Activated T-cell treated with anti-CD3 and anti-CD28 coated beads, Interleukin-2, amount 50 U/mL, for 72 hours (primary cell): ENCODE data around the gene ZC3H12C. TPM values are rescaled to one million over a fixed set of nuclear protein-coding genes. Genes with fewer than 3 reads are reported as not detected.

Experiments
- ATAC-seq, 2 donors: fragments of 150-1000 bp; cut with Tn5 transposase; replicated peaks in 1 of 2; 2 replicates each; pipeline ENCODE4 v1.10.0; 2021; ENCODE audit warnings: moderate library complexity in 2 of 2, mild to moderate bottlenecking in 1 of 2
- DNase-seq, 2 donors: peaks; one replicate each; pipeline ENCODE4 v3.0.0; 2021 to 2022; ENCODE audit warnings: mixed read lengths in 1 of 2
- H3K27ac Mint-ChIP-seq: one replicate; pipeline ENCODE4 v1.8.0; 2022; ENCODE audit warnings: mild to moderate bottlenecking, moderate library complexity, mixed read lengths
- H3K27me3 Mint-ChIP-seq: one replicate; pipeline ENCODE4 v1.8.0; 2022; ENCODE audit warnings: low read depth, mixed read lengths
- H3K36me3 Mint-ChIP-seq, 2 donors: one replicate each; pipeline ENCODE4 v1.8.0; 2022; ENCODE audit warnings: mixed read lengths in 2 of 2, mild to moderate bottlenecking in 1 of 2; ENCODE audit not compliant: insufficient read depth in 2 of 2
- H3K4me1 Mint-ChIP-seq: one replicate; pipeline ENCODE4 v1.8.0; 2022; ENCODE audit warnings: low read depth, mixed read lengths
- H3K4me3 Mint-ChIP-seq, 2 donors: one replicate each; pipeline ENCODE4 v1.8.0; 2022; ENCODE audit warnings: mild to moderate bottlenecking in 2 of 2, mixed read lengths in 2 of 2, moderate library complexity in 2 of 2
- H3K9me3 Mint-ChIP-seq, 2 donors: one replicate each; pipeline ENCODE4 v1.8.0; 2022; ENCODE audit warnings: mixed read lengths in 2 of 2
- total RNA-seq, 2 donors: library from RNA; stranded (reverse); gene quantifications; one replicate each; pipeline ENCODE4 v1.2.3, GENCODE V29; 2022

ZC3H12C gene
- total RNA-seq, 2 donors from 2014 or later = 2.5 to 6.6 TPM

DNA sequence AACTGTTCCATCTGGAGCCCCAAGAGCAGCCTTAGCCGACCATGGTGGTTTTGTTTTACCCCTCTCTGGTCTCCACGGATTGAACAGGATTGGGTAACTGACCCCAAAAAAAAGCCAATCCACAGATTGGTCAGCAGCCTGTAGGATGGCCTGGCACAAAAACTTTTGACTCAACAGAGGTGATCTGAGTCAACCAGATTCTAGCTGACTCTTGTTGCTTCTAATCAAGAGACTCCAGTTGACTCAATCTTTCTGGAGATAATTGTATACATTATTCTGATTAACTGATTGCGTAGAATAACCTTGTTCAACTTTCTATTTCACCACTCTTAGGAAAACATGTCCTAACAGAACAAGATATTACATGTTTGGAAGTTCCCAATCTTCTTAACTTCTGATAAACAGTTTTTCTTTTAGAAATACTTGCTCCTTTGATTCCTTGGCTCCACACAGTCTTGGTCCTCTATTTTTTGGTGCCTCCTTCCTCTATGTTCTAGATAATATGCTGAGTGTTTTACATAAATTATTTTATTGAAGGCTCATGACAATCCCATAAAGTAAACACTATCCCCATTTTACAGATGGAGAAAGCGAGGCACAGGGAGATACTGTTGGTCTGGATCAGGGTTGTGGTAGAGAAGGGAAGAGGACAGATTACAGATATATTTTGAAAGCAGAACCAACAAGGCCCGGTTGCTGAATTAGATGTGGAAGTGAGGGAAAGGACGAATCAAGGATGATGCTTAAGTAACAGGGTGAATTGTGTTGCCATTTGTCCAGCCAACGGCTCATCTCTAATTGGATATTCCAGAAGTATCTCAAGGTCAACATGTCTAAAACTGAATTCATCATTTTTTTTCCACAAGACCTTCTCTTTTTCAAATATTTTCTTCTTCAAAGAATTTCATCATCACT lies 11.5 kb upstream of the ZC3H12C start:
- peak; percentile 24 to 51 for ATAC-seq
- Mint-ChIP-seq H3K36me3 (no peaks in the 10 kb centered on the region), H3K9me3 (peaks cover 0 to 4% of the 10 kb centered on the region in 2 donors), H3K27ac (peak overlapping the region; percentile 88), H3K27me3 (peaks cover 14% of the 10 kb centered on the region), H3K4me3 (peak overlapping the region in 1 of 2 donors; percentile 60), H3K4me1 (peaks cover 18% of the 10 kb centered on the region)
- DNase-seq = peak; percentile 16 to 35

DNA sequence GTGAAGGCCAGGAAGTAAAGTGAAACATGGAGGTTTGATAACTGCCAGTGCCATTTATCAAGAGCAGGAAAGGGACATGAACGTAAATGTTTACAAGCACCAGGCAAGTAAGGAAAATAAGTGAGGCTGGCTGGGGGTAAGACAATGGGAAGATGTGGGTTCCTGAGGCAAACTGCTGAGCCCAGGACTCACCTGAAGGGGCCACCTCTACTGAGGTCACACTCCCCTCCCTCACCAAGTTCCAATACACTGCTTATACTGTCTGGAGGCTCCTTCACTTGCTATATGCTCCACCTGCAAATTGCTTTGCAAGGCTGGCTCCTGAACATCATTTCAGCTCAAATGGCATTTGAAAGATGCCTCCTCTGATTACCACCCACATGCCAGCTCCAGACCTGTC lies 10.3 kb upstream of the ZC3H12C start:
- Mint-ChIP-seq H3K4me3 (no peak overlapping the region), H3K9me3 (peaks cover 0 to 4% of the 10 kb centered on the region in 2 donors), H3K4me1 (peaks cover 9% of the 10 kb centered on the region), H3K27ac (no peak overlapping the region), H3K27me3 (peaks cover 10% of the 10 kb centered on the region), H3K36me3 (no peaks in the 10 kb centered on the region)
- ATAC-seq = no peak
- no peak for DNase-seq

GRCh38 chr11:110085255-110085838 lies 7.8 kb upstream of the ZC3H12C start:
- H3K27me3 Mint-ChIP-seq = peaks cover 8% of the 10 kb centered on the region
- H3K36me3 Mint-ChIP-seq = no peaks in the 10 kb centered on the region
- no peak overlapping the region for H3K27ac Mint-ChIP-seq
- peaks cover 5% of the 10 kb centered on the region for H3K4me1 Mint-ChIP-seq
- ATAC-seq (no peak), DNase-seq (no peak)
- peaks cover 0 to 2% of the 10 kb centered on the region in 2 donors for H3K9me3 Mint-ChIP-seq
- no peak overlapping the region for H3K4me3 Mint-ChIP-seq

DNA sequence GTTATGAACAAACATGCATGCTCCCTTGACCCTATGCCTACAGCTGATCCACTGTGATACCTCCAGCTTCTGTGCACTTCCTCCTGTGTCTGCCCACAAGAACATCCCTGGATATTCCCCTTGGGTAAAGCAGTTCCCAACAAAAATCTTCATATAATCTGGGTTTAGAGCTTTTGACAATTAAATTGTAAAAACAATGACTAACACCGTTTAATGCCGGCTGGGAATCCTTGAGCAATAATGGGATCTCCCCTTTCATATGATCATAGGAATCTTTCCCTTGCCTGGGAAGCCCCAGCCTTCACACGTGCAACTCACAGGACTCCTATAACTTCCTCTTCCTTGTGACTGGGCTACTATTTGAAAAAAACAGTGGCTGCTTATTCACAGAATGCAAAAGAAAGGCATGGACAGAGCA lies 6.3 kb upstream of the ZC3H12C start:
- Mint-ChIP-seq H3K27me3 (peaks cover 16% of the 10 kb centered on the region), H3K4me1 (peaks cover 2% of the 10 kb centered on the region), H3K27ac (no peak overlapping the region), H3K4me3 (no peak overlapping the region), H3K36me3 (no peaks in the 10 kb centered on the region), H3K9me3 (no peaks in the 10 kb centered on the region)
- no peak for DNase-seq
- no peak for ATAC-seq

- Mint-ChIP-seq H3K4me1 (peaks cover 6% of the 10 kb centered on the region), H3K27ac (no peak overlapping the region), H3K9me3 (no peaks in the 10 kb centered on the region), H3K27me3 (peaks cover 16% of the 10 kb centered on the region), H3K4me3 (peak overlapping the region in 1 of 2 donors; percentile 9), H3K36me3 (no peaks in the 10 kb centered on the region)
- DNase-seq = no peak
- no peak for ATAC-seq
Observed at GRCh38 chr11:110087812-110088534, 5.2 kb upstream of the ZC3H12C start.

DNA sequence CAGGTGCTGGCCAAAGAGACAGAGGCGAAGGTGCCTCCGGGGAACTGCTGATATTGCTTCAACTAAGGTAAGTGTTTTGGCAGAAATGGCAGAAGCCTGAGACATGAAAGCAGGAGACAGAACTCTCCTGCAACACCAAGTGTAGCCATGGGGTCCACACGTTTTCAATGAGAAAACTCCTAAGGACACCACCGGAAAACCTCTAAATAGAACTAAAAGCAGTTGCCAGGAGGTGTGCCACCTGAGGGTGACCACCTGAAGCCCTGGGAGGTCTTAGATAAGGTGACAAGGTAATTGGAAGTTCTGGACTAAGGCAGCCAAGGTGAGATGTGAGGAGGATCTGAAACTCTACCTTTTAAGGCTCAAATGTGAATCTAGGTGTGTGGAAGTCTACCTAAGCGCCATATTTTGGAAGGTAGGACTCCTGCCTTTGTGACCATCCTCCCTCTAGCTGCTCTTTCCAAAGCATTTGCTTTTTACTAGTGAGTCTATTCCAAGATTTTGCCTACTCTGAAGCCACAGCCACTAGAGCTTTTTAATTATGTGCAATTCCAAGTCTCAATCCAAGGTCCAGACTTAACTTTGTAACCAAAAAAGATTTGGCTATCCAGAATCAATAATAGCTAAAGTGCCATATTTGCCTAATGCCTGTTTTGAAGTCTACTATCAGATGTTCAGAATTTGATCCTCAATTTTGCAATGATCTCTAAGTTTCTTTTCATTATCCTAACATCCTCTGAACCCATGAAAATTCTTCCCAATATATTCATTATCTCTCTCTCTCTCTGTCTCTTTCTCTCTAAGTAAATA lies 4.5 kb upstream of the ZC3H12C start:
- Mint-ChIP-seq H3K4me1 (peaks cover 8% of the 10 kb centered on the region), H3K27ac (peak overlapping the region; percentile 23), H3K36me3 (no peaks in the 10 kb centered on the region), H3K4me3 (peak overlapping the region in 1 of 2 donors; percentile 9), H3K9me3 (no peaks in the 10 kb centered on the region), H3K27me3 (peaks cover 18% of the 10 kb centered on the region)
- ATAC-seq (no peak), DNase-seq (no peak)

- peak; percentile 5 to 7 for ATAC-seq
- no peak overlapping the region for H3K4me3 Mint-ChIP-seq
- H3K36me3 Mint-ChIP-seq = no peaks in the 10 kb centered on the region
- H3K4me1 Mint-ChIP-seq = peaks cover 14% of the 10 kb centered on the region
- H3K9me3 Mint-ChIP-seq = no peaks in the 10 kb centered on the region
- DNase-seq = no peak
- H3K27ac Mint-ChIP-seq = no peak overlapping the region
- peaks cover 28% of the 10 kb centered on the region for H3K27me3 Mint-ChIP-seq
Observed at GRCh38 chr11:110089617-110090282, 3.4 kb upstream of the ZC3H12C start.

DNA sequence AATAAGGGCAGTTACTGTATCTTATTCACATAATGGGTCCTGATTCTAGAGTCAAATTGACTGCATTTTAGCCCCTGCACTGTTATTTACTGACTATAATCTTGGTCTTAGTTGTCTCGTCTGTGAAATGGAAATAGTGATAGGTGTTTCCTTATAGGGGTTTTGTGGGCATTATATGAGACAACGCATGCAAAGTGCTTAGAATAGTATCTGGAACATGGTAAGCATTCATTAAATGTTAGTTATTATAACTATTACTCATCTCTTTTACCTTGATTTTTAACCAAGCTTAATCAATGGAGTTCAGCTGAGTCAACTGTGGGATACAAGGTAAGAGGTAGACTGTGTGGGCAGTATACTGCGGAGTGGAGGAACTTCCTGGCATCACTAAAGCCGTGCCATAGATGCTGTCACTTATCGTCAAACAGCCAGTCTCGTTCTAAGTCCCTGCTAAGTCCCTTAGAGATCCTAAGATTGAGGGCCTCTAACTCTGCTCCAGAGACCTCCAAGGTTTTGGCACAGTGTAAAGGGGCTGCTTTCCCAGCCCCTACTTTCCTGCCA lies 2.6 kb upstream of the ZC3H12C start:
- DNase-seq = no peak
- H3K4me1 Mint-ChIP-seq = peaks cover 14% of the 10 kb centered on the region
- no peak overlapping the region for H3K27ac Mint-ChIP-seq
- H3K36me3 Mint-ChIP-seq = peaks cover 0 to under 1% of the 10 kb centered on the region in 2 donors
- peaks cover 34% of the 10 kb centered on the region for H3K27me3 Mint-ChIP-seq
- H3K4me3 Mint-ChIP-seq = no peak overlapping the region
- peak; percentile 37 to 44 for ATAC-seq
- H3K9me3 Mint-ChIP-seq = no peaks in the 10 kb centered on the region

DNA sequence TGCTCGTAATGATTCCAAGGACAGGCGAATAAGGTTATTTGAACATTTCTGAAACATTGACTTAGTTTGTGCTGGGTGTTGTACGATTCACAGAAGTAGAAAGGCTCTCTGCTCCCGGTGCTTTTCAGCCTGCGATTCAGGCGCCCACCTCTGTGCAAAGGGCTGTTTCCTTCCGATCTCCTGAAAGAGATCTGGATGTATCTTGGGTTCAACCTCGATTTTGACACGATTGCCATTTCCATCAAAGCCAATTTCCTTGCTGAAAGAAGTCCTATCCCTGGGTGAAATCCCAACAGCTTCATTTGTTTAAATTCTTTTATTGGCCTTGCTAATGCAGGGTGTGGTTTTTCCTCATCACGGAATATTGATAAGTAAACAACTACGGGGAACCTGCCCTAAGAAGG lies 1.1 kb upstream of the ZC3H12C start:
- peak overlapping the region; percentile 28 for H3K27ac Mint-ChIP-seq
- ATAC-seq (no peak), DNase-seq (no peak)
- peaks cover 49% of the 10 kb centered on the region for H3K27me3 Mint-ChIP-seq
- peaks cover 0 to 2% of the 10 kb centered on the region in 2 donors for H3K36me3 Mint-ChIP-seq
- H3K4me3 Mint-ChIP-seq = peak overlapping the region; percentile 72 to 89
- H3K4me1 Mint-ChIP-seq = peaks cover 14% of the 10 kb centered on the region
- H3K9me3 Mint-ChIP-seq = no peaks in the 10 kb centered on the region

DNA sequence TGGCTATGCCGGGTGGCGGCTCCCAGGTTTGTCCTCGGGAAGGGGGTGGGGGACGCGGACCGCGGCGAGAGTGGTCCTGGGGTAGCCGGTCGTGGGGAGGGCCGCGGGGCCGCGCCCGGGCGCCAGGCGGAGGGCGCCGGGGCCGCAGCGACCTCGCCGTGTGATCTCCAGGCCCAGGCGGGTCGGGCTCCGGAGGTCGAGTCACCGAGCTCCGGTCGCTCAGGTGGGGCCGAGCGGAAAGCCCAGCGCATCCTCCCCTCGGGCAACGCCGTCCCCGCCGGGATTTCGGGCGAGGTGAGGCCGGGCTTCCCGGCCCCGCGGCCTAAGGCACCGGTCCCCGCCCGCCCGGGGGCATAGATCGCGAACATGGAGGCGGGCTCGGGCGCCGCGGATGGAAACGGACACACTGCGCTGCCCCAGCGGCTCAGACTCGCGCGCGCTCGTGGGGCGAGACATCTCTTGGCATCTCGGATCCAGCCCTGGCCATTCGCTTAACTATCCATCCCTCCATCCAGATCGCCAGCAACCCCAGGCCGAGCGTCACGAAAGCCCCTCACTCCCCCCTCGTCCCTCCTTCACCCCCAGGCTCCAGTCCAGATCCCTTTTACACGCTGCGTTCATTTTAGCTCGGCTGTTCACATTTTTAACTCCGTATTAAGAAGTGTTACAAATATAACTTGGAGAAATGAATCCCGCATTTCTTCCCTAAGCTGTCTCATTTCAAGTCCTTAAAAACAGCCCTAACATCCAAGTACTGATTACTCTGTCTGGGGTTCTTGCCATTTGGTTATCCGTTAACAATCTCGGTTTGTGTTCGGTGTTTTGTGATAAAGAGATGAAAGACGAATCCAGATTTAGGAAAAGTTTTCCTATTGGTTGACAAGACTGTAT lies 460 bp downstream of the ZC3H12C start:
- peak; percentile 31 to 32 for ATAC-seq
- Mint-ChIP-seq H3K4me3 (peak overlapping the region; percentile 84 to 90), H3K27ac (peak overlapping the region; percentile 49), H3K9me3 (no peaks in the 10 kb centered on the region), H3K27me3 (peaks cover 56% of the 10 kb centered on the region), H3K4me1 (peaks cover 14% of the 10 kb centered on the region), H3K36me3 (peaks cover 0 to 2% of the 10 kb centered on the region in 2 donors)
- DNase-seq = peak; percentile 37 to 39
